Psoas muscle (tissue), 8 donors: ENCODE results near the gene AUTS2. TPM values are rescaled to one million over a fixed set of nuclear protein-coding genes. Genes with fewer than 3 reads are reported as not detected.
"Not testable (repeated sequence)": the region's sequence is repeated elsewhere in the genome, so short reads cannot be mapped to it uniquely, and the experiment has no call there.

Experiments
- ATAC-seq, 4 donors: fragments of 200-7000 bp; cut with Tn5 transposase; one replicate each; pipeline ENCODE4 v1.9.1; 2020; ENCODE audit warnings: moderate library complexity in 3 of 4, mild to moderate bottlenecking in 2 of 4
- DNase-seq, 2 donors: peaks; one replicate each; pipeline ENCODE4 v3.0.0-alpha.2; 2020
- H3K27ac ChIP-seq: fragments of 200-600 bp; one replicate; pipeline ENCODE4 v1.8.0; 2022
- H3K27me3 ChIP-seq, 3 donors: fragments of 200-600 bp in 1 of 3; one replicate each; pipeline versions ENCODE4 v1.6.1 to v1.8.0; 2013 to 2022; ENCODE audit warnings: low read length in 2 of 3, mild to moderate bottlenecking in 2 of 3, moderate library complexity in 1 of 3; ENCODE audit not compliant: insufficient read depth in 3 of 3
- H3K36me3 ChIP-seq, 2 donors: fragments of 200-600 bp in 1 of 2; one replicate each; pipeline versions ENCODE4 v1.6.1 to v1.8.0; 2013 to 2022; ENCODE audit warnings: low read depth in 1 of 2, mild to moderate bottlenecking in 1 of 2, moderate library complexity in 1 of 2; ENCODE audit not compliant: insufficient read depth in 1 of 2
- H3K4me1 ChIP-seq: fragments of 200-600 bp; one replicate; pipeline ENCODE4 v1.8.0; 2022
- H3K4me3 ChIP-seq: fragments of 200-600 bp; one replicate; pipeline ENCODE4 v1.8.0; 2022; ENCODE audit warnings: mild to moderate bottlenecking
- H3K9me3 ChIP-seq: fragments of 200-600 bp; one replicate; pipeline ENCODE4 v1.8.0; 2022
- WGBS, 3 donors: extraction: QIAGEN DNeasy Blood & Tissue Kit; methylation state at CpG; one replicate each; pipeline versions ENCODE4 v1.1.6 to v1.1.7; 2013; 5-methylcytosine and 5-hydroxymethylcytosine counted together
- intact Hi-C, 2 donors: fragments of 100-400 bp; cut with DNase I; formaldehyde crosslinking; loops; one replicate each; pipeline versions ENCODE4 v1.11.0 to v1.14.2; 2022
- polyA plus RNA-seq, 3 donors: library from polyadenylated mRNA; stranded (reverse); fragments of 200-250 nt; gene quantifications; one replicate each; pipeline ENCODE4 v1.2.3, GENCODE V29; 2013
- total RNA-seq, 4 donors: library from RNA; stranded (reverse); fragmentation: NEBNext Ultra II Directional in 2 of 4; extraction: Animal tissue kit (Norgen Biotek cat#: 25700) in 2 of 4; gene quantifications; one replicate each; pipeline versions ENCODE4 v1.2.1 to v1.2.4, GENCODE V29; 2021 to 2023
- TF ChIP-seq, protein P1 (sequence below): fragments of 200-600 bp; IDR thresholded peaks from one replicate; pipeline ENCODE4 v1.8.0; 2022; ENCODE audit warnings: antibody characterized with exemption
- donor health status: healthy with polysubstance abuse.
- donor health status: DM: no; HTN: no; CAD: no; lungs with moderate emphysema.
- donor health status: Bipolar disorder and iron deficiency.
- donor health status: healthy.
- donor health status: DM: yes; HTN: yes; CAD: no.
- donor health status: DM: no; HTN: no; CAD: no.
- donor health status: DM: no; HTN: no; CAD: no.
- donor health status: DM: yes; HTN: yes; CAD: no.

The AUTS2 gene
- total and polyA plus RNA-seq, 7 donors: 5.0 to 33.5 (median 14.3) TPM

DNA sequence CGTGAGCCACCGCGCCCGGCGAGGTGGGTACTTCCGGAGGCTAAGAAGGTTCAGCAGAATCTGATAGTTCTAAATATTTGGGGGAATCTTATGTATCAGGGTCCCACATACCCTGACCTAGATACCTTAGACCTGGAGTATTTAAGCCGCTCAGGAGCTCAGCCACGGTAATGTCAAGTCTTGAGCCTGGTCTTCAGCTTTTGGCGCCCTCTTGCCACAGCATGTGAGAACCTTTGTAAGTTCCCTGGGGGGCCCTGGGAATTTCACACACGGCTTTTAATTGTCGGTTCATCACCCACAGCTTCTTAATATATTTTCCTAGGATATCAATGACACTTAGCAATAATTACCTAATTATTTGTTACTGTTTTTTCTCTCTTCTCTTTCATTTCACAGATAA is 1209.4 kb downstream of the AUTS2 start:
- Histone ChIP-seq H3K36me3 (no peaks in the 10 kb centered on the region), H3K27me3 (peaks cover 0 to 10% (median 0%) of the 10 kb centered on the region in 3 donors), H3K9me3 (peaks cover 6% of the 10 kb centered on the region), H3K27ac (no peak overlapping the region), H3K4me3 (no peak overlapping the region), H3K4me1 (no peaks in the 10 kb centered on the region)
- intact Hi-C loops: no loop called here
- WGBS, 3 donors: 80 to 83% (median 81%) methylated on average over 11 of the region's 11 CpGs
- TF ChIP-seq, protein P1, sequence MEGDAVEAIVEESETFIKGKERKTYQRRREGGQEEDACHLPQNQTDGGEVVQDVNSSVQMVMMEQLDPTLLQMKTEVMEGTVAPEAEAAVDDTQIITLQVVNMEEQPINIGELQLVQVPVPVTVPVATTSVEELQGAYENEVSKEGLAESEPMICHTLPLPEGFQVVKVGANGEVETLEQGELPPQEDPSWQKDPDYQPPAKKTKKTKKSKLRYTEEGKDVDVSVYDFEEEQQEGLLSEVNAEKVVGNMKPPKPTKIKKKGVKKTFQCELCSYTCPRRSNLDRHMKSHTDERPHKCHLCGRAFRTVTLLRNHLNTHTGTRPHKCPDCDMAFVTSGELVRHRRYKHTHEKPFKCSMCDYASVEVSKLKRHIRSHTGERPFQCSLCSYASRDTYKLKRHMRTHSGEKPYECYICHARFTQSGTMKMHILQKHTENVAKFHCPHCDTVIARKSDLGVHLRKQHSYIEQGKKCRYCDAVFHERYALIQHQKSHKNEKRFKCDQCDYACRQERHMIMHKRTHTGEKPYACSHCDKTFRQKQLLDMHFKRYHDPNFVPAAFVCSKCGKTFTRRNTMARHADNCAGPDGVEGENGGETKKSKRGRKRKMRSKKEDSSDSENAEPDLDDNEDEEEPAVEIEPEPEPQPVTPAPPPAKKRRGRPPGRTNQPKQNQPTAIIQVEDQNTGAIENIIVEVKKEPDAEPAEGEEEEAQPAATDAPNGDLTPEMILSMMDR: no peak
- no peak for DNase-seq
- ATAC-seq: no peak

DNA sequence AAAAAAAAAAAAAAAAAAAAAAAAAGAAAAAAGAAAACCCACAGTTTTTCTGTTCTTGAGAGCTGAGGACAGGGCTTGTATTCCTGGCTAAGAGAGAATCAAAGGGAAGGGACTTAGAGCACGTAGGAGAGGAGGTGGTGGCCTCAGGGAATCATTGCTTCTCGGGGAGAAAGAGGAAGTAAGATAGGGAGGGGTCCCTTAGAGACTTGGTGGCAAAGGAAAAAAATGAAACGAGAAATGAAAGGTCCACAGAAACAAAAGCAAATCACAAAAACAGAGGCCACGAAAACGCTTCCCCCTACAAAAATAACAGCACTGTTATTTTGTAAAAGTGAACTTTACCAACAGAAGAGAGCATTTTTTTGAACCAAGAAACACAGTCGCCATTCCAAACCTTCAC is 1210.6 kb downstream of the AUTS2 start:
- Histone ChIP-seq H3K27me3 (peaks cover 0 to 10% (median 0%) of the 10 kb centered on the region in 3 donors), H3K36me3 (no peaks in the 10 kb centered on the region), H3K4me1 (no peaks in the 10 kb centered on the region), H3K9me3 (no peaks in the 10 kb centered on the region), H3K27ac (no peak overlapping the region), H3K4me3 (no peak overlapping the region)
- intact Hi-C loops: no loop called here
- TF ChIP-seq, protein P1: no peak
- no peak for DNase-seq
- ATAC-seq: no peak
- 50 to 53% (median 53%) methylated on average over 6 of the region's 6 CpGs for WGBS, 3 donors

DNA sequence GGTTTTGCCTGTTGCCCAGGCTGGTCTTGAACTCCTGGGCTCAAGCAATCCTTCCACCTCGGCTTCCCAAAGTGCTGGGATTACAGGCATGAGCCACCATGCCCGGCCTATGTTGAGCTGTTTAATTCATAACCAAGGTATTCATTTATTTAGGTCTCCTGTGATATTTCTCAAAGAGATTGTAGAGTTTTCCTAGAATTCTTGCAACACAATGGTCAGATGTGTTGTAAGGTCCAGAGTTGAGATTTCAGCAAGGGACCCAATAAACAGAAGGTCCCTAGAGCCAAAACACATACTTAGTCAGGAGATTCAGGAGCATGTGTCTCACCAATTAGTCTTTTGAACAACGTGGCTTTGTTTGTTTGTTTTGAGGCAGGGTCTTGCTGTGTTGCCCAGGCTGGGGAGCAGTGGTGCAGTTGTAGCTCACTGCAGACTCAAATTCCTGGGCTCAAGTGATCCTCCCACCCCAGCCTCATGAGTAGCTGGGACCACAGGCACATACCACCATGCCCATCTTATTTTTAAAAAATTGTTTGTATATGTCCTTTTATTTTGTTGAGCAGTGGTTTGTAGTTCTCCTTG is 1212.4 kb downstream of the AUTS2 start:
- ATAC-seq: no peak
- no peak overlapping the region for H3K27ac ChIP-seq
- DNase-seq: no peak
- H3K9me3 ChIP-seq: no peaks in the 10 kb centered on the region
- TF ChIP-seq, protein P1: no peak
- H3K27me3 ChIP-seq: peaks cover 0 to 10% (median 0%) of the 10 kb centered on the region in 3 donors
- H3K4me1 ChIP-seq: no peaks in the 10 kb centered on the region
- H3K4me3 ChIP-seq: no peak overlapping the region
- no peaks in the 10 kb centered on the region for H3K36me3 ChIP-seq
- intact Hi-C loops: no loop called here
- 66 to 69% (median 68%) methylated on average over 3 of the region's 3 CpGs for WGBS, 3 donors

DNA sequence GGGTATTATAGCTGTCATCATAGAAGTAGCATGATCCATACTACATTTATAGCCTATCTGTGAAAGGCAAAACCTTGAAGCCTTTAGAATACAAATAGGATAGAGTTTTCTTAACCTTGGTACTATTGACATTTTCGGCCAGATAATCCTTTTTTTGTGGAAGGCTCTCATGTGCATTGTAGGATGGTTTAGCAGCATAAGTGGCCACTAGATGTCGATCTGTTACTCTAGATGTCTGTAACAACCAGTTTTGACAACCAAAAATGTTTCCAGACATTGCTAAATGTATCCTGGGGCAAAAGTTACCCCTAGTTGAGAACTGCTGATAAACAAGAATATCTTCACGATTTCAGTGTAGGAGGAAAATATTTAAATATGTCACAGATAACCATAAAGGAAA is 1214.2 kb downstream of the AUTS2 start:
- peaks cover 7% of the 10 kb centered on the region for H3K9me3 ChIP-seq
- ATAC-seq: no peak
- intact Hi-C loops: no loop called here
- H3K27ac ChIP-seq: no peak overlapping the region
- TF ChIP-seq, protein P1: no peak
- peaks cover 0 to 10% (median 0%) of the 10 kb centered on the region in 3 donors for H3K27me3 ChIP-seq
- WGBS, 3 donors: 44 to 52% (median 51%) methylated on average over 3 of the region's 3 CpGs
- H3K4me1 ChIP-seq: no peaks in the 10 kb centered on the region
- no peaks in the 10 kb centered on the region for H3K36me3 ChIP-seq
- no peak overlapping the region for H3K4me3 ChIP-seq
- DNase-seq: no peak

DNA sequence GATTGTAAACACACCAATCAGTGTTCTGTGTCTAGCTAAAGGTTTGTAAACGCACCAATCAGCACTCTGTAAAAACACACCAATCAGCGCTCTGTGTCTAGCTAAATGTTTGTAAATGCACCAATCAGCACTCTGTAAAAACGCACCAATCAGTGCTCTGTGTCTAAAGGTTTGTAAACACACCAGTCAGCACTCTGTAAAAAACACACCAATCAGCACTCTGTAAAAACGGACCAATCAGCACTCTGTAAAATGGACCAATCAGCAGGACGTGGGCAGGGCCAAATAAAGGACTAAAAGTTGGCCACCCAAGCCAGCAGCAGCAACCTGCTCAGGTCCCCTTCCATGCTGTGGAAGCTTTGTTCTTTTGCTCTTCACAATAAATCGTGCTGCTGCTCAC is 1224.2 kb downstream of the AUTS2 start:
- intact Hi-C loops, ATAC-seq, DNase-seq, H3K4me1 ChIP-seq, H3K36me3 ChIP-seq, H3K9me3 ChIP-seq, H3K27ac ChIP-seq, H3K27me3 ChIP-seq, H3K4me3 ChIP-seq: not testable (repeated sequence)
- WGBS, 3 donors: 84 to 92% (median 89%) methylated on average over 6 of the region's 6 CpGs
